Stromal cell of bone marrow (primary cell): ENCODE measurements around the gene CDKL5.
"Not testable (repeated sequence)": the region's sequence is repeated elsewhere in the genome, so short reads cannot be mapped to it uniquely, and the experiment has no call there.

Source experiments
- DNase-seq: peaks from one replicate; pipeline ENCODE4 v3.0.0-alpha.2; 2012; ENCODE audit warnings: low read depth

CDKL5 gene

DNA sequence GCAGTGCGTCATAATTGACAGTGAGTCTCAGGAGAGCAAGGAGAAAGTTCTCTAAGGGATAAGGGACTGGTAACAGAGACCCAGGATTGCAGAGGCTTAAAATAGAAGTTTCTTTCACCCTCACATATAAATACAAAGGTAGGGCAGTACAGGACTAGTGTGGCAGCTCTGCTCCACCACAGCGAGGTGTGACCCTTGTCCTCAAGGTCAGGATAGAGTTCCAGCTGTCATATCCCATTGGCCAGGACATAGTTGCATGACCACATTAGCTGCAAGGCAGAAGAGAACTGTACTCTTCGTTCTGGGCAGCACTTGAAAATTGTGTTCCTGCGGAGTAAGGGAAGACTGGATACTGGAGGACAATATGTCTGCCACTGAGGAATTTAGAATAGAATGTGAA, 152.0 kb downstream of the CDKL5 start:
- DNase-seq, result no peak

GRCh38 chrX:18578546-18578945, 153.1 kb downstream of the CDKL5 start:
- DNase-seq, result no peak

DNA sequence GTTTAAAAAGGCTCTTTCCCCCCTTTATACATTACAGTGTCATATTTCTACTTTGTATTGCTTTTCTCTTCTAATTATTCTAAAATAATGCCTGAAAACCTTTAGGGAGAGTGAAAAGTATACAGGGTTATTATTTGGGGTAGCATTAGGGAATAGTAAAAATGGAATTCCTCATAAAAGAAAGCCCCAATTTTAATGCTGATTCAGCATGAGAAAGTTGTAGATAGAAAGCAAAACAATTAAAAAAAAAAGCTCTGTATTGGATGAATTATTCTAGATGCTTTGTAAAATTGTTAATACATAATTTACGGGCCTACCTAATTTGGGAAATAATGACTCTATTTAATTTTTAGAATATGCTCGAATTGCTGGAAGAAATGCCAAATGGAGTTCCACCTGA, 154.1 kb downstream of the CDKL5 start:
- DNase-seq, result no peak

DNA sequence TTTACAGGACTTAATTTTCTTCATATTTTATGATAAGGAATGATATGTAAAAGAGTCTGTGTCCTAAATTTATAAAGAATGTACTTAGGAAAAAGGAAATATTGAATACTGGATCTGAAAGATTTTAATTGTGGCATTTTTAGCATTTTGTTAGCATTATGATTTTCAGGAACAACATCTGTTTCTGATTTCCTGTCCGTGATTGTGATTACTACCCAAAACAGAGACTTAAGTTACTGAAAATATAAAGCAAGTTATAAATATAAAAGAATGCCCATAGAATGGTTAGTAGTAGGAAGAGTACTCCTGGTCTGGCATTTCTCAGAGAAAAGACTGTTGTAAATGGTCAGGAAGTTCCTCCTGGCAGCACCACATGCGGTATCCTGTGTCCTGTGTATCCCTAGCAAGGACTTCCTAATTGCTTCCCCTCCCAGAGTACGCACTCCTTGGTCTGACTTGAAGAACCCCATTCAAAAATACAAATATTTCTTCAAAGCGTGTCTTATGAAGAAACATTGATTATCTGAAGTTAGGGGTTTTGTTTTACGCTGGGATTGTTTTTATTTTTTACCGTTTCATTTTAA, 157.6 kb downstream of the CDKL5 start:
- DNase-seq, result peak; percentile 1

- DNase-seq, result not testable (repeated sequence)
These were observed 163.9 kb downstream of the CDKL5 start for GRCh38 chrX:18589292-18589691.

- DNase-seq, result no peak
These were observed 166.4 kb downstream of the CDKL5 start for GRCh38 chrX:18591834-18592233.

GRCh38 chrX:18594079-18594478, 168.7 kb downstream of the CDKL5 start:
- DNase-seq, result no peak

- no peak for DNase-seq
These were observed 170.7 kb downstream of the CDKL5 start for GRCh38 chrX:18596096-18596495.

DNA sequence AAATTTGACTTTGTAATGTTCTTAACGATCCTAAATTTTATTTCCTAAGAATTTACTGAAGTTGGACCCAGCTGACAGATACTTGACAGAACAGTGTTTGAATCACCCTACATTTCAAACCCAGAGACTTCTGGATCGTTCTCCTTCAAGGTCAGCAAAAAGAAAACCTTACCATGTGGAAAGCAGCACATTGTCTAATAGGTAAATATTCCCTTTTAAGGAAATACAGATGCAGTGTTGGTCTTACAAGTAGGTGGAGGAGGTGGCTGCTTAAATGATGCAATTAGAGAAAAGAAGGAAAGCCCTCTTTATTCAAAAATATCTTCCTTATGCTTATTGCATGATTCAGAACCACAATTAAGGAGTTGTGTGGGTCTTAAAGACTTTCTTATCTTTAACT, 173.0 kb downstream of the CDKL5 start:
- DNase-seq, result no peak

GRCh38 chrX:18607966-18608365, 182.6 kb downstream of the CDKL5 start:
- DNase-seq, result no peak

GRCh38 chrX:18613930-18614639, 188.7 kb downstream of the CDKL5 start:
- DNase-seq, result no peak

- DNase-seq, result no peak
These were observed 191.4 kb downstream of the CDKL5 start for GRCh38 chrX:18616688-18617406.

- DNase-seq, result peak; percentile 4
These were observed 192.0 kb downstream of the CDKL5 start for GRCh38 chrX:18617407-18617750.

- DNase-seq, result no peak
These were observed 193.9 kb downstream of the CDKL5 start for GRCh38 chrX:18619288-18619687.

DNA sequence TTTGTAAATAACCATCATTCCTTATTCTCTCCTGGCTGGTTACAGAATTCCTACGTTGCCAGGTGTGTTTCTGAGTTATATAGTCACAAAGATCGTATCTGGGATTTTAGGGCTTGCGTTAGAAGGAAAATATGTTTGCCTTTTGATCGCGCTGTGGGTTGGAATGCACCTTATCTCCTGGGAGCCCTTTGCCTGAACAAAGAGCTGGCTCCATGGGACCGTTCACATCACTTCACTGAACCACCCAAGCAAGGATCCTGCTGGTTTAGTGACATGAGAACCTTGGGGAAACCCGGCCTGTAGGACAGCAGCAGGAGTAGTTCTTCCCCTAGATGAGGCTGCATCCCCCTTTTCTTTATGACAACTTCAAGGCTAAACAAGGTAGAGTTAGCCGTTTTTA, 194.9 kb downstream of the CDKL5 start:
- no peak for DNase-seq

DNA sequence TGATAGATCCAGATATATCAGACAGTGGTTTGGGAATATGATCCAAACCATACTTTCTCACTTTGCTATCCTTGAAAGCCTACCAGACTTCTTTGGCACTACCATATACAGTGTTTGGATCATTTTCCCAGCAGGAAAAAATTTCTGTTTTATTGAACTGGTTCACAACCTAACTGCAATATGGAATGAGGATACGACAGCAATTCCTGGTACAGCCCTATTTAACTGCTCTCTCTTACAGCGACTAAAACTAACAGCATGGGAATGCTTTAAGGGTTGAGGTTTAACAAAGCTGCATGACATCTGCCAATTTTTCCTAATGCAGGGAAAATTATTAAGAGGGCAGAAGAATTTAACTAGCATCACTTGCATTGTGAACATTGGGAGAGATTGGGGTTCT, 199.2 kb downstream of the CDKL5 start:
- no peak for DNase-seq

DNA sequence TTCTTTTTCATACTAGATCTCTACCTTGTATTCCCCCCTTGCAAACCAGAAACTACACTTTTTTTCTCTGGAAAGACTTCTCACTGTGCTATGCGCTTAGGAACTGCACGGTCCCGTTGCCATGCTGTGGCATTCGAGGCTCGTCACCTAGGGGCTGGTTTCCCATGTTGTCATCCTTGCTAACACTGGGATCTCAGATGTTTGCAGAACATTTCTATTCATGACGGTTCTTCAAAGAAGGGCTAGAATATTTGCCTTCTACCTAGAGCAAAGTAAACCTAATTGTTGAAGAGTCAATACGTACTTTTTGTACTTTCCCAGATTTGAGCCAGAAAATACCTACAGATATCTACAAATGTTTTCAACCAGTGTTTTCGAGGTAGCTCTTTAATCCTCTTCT, 205.5 kb downstream of the CDKL5 start:
- DNase-seq, result no peak

DNA sequence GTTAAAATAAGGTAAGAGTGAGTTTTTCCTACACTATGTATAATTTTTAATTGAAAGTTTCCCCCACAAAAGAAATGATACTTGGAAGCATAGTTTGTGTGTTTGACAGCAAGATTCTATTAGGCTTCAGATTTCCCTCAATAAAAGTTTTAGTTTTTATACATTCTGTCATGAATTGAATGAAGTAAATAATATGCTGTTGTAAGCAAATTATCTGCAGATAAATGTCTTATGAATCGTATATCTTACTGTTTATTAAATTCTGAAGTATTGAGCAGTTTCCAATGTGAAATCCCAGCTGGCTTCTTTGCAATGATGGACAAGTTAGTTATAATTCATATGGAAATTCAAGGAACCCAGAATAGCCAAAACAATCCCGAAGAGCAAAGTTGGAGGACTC, 213.0 kb downstream of the CDKL5 start:
- DNase-seq, result no peak

- no peak for DNase-seq
These were observed 213.9 kb downstream of the CDKL5 start for GRCh38 chrX:18639280-18639679.

DNA sequence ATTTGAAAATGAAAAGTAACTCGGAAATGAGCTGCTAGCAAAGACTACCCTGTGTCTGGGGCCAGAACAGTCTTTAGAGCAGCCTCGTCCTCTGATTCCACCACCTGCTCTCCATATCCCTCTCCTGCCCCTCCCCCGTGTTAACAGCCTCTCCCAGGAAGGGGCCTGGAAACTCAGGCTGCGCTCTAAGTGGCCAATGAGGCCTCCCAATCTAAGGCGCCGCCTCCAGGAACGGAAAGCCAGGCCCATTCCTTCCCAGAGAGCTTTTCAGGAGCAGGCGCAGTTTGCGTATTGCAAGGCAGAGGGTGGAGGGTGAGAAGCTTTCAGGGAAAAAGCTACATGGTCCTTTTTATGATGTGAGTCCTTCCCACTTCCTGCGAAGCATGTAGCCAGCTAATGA, 215.3 kb downstream of the CDKL5 start:
- DNase-seq, result no peak

DNA sequence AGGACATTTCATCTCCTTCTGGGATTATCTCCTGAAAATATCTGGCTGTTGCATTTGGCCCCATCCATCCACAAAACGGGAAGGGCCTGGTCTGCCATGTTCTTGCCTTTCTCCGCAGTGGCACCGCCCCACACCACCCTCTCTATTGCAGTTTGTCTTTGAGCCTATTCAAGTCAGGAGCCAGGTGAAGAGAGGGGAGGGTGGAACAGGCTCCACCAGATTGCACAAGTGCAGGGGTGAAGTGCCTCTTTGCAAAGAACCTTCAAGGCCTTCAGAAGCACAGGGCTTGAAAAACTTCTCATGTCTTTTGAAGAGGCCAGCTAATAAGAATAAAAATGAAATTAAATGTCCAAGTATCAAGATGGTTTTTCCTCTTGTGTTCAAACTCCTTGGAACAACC, 217.8 kb downstream of the CDKL5 start:
- DNase-seq, result no peak

DNA sequence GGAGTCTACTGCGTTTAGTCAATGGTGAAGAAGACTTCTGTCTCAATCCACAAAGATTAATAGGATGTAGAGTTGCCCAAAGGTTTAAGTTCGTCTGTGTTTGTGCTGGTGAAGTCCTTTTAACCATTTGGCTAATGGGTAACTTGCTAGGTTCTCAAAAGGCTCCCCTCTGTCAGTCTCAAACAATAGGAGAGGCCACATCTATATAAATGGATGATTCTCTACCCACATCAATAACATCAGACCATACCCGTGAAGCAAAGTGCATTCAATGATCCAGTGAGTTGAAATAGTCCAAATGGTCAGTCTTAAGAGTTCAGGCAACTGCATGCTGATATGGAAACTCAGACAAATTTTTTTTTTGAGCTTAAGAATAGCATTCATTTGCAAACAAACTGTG, 218.4 kb downstream of the CDKL5 start:
- DNase-seq, result no peak

DNA sequence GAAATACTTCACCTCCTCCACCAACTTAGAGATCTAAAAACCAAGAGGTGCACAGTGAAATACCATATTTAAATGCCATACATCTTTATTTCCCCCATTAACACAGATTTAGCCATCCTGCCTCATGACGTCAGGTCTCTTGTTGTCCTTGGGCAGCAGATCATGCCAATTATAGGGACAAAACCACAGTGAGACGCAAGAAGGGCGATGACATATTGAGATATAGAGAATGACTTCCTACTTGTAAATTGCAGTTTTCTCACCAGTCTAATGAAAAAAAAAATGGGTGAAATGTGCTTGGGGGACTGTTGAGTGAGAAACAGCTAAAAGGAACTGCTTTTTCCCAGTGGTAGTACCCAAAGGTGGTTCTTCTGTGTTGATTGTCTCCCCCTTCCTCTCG, 222.2 kb downstream of the CDKL5 start:
- no peak for DNase-seq

DNA sequence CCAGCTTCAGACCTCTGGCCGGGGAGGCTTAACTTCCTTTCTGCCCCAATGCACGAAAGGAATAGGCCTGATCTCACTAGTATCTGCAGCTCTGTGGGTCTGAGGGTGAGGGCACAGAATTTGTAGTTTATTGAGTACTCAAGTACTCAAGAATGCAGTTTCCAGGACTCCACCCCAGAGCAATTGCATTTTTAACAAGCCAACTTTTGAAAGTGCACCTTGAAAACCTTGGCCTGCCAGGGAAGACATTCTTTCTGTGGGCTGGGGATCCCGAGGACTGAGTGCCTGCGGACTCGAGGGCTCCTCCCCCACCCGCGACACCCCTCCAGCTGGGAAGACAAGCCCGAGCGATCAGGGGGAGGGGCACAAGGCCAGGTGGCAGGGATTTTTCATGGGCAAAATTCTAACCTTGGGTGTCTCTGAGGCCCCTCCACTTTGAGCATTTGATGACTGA, 224.1 kb downstream of the CDKL5 start:
- DNase-seq, result no peak
